ENCODE results near the gene MAP3K14. TPM values are rescaled to one million over a fixed set of nuclear protein-coding genes. Genes with fewer than 3 reads are reported as not detected.
"Not testable (repeated sequence)": the region's sequence is repeated elsewhere in the genome, so short reads cannot be mapped to it uniquely, and the experiment has no call there.

The MAP3K14 gene
- total RNA-seq, 8 experiments from 2014 or later: 1.4 to 5.0 (median 3.2) TPM

DNA sequence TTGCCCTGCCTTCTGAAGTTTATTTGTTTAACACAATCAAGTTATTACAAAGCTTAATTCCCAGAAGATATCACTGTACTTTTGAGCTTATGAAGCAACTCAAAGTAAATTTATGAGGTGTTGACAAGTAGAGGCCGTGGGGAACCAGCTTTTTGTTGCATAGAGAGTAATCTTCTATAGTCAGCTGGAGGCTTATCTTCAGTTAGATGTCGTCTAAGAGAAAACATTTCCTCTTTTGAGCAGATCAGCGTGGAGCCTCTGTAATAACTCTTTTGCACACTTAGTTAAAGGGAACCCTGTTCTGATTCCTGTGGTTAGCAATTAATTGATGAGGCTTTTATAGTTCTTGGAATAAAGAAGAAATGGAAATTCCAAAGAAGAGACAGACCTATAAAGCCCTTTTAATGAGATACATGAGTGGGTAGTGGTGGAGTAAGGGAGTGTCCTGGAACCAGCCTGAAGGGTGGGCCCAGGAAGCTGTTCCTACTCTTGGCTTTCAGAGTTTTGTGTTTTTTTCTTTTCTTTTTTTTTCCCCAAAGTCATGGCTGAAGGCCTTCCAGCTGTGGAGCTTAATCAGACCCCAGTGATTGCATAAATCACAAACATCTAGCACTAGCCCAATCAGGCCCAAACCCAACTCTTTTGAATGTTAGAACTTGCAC, 28.9 kb upstream of the MAP3K14 start:
- ATAC-seq (replicated peaks in 6 of 8): peak in 4 of 8 experiments; percentile 57 to 66 (median 62)
- WGBS, 10 experiments: 0 to 82% (median 25%) methylated on average over 1 to 3 of the region's 3 CpGs; no CpG with 5 or more reads in 3 of the 10 experiments
- in situ Hi-C loops (cut with MboI; ENCODE audit: low pct_unique_long_range_greater_than_20kb in 2 of 9, low sequenced_read_pairs in 9 of 9, unreplicated experiment in 9 of 9): no loop called here
- H3K4me1 ChIP-seq (replicated peaks in 1 of 2): peaks cover 3 to 7% of the 10 kb centered on the region in 2 donors
- no peak overlapping the region for H3K27ac ChIP-seq
- no peak overlapping the region for H3K4me3 ChIP-seq

DNA sequence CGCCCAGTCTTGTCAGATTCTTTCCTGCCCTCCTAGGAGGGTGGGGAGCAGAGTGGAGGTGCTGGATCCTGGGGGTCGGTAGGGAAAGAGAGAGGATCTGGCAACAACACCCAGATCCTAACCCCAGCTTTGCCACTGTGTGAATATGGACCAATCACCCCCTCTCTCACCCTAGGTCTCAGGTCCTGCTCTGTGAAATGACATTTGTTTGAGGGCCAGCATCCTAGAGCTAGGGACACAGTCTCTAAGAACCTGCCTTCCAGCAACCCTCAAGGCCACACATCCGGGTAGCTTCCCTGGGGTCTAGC, 28.4 kb upstream of the MAP3K14 start:
- Histone ChIP-seq H3K4me3 (no peak overlapping the region), H3K27ac (no peak overlapping the region), H3K4me1 (replicated peaks in 1 of 2) (peaks cover 3 to 7% of the 10 kb centered on the region in 2 donors)
- no peak for ATAC-seq (replicated peaks in 6 of 8)
- in situ Hi-C loops (cut with MboI; ENCODE audit: low pct_unique_long_range_greater_than_20kb in 2 of 9, low sequenced_read_pairs in 9 of 9, unreplicated experiment in 9 of 9): no loop called here
- WGBS, 10 experiments: 0 to 75% (median 70%) methylated on average over 1 of the region's 3 CpGs; no CpG with 5 or more reads in 7 of the 10 experiments

DNA sequence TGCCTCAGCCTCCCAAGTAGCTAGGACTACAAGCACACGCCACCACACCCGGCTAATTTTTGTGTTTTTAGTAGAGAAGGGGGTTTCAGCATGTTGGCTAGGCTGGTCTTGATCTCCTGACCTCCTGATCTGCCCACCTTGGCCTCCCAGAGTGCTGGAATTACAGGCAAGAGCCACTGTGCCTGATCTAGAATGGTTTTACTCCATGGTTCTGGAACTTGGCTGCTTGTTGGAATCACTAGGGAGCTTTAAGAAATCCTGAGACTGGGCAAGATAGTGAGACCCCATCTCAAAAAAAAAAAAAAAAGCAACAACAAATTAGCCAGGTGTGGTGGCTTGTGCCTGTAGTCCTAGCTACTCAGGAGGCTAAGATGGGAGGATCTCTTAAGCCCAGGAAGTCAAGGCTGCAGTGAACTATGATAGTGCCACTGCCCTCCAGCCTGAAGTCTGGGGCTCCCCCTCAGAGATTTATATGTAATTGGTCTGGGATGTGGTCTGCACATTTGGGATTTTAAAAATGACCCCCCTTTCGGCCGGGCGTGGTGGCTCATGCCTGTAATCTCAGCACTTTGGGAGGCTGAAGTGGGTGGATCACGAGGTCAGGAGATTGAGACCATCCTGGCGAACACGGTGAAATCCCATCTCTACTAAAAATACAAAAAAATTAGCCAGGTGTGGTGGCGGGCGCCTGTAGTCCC, 27.3 kb upstream of the MAP3K14 start:
- in situ Hi-C loops (cut with MboI; ENCODE audit: low pct_unique_long_range_greater_than_20kb in 2 of 9, low sequenced_read_pairs in 9 of 9, unreplicated experiment in 9 of 9); H3K4me3 ChIP-seq; H3K4me1 ChIP-seq (replicated peaks in 1 of 2); ATAC-seq (replicated peaks in 6 of 8); H3K27ac ChIP-seq: not testable (repeated sequence)
- WGBS, 10 experiments: 70 to 100% (median 82%) methylated on average over 2 to 6 of the region's 10 CpGs; no CpG with 5 or more reads in 5 of the 10 experiments

DNA sequence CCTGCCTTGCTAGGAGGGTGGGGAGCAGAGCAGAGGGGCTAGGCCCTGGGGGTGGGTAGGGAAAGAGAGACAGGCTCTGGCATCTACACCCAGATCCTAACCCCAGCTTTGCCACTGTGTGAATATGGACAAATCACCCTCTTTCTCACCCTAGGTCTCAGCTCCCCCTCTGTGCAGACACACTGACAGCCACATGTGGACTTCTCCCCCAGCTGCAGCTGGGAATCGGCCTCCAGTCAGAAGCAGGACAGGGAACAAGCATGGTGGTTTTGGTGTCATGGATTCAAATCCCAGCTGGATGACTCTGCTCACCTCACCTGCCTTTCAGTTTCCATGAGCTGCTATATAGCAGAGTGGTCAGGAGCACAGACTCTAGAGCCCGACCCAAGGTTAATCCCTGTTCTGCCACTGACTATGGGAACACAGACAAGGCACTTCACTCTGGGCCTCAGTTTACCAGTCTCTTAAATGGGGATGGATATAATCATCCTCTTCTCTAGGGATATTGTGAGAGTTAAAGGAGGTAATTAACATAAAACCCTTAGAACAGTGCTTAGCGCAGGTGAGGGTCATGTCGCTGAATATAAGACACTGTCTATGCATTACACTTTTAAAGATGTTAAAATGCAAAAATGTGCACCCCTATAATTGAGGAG, 26.2 kb upstream of the MAP3K14 start:
- no peak for ATAC-seq (replicated peaks in 6 of 8)
- H3K4me1 ChIP-seq (replicated peaks in 1 of 2): peaks cover 3 to 7% of the 10 kb centered on the region in 2 donors
- in situ Hi-C loops (cut with MboI; ENCODE audit: low pct_unique_long_range_greater_than_20kb in 2 of 9, low sequenced_read_pairs in 9 of 9, unreplicated experiment in 9 of 9): no loop called here
- no peak overlapping the region for H3K4me3 ChIP-seq
- H3K27ac ChIP-seq: no peak overlapping the region
- 82 to 100% (median 100%) methylated on average over 1 to 3 of the region's 4 CpGs; no CpG with 5 or more reads in 3 of the 10 experiments for WGBS, 10 experiments

DNA sequence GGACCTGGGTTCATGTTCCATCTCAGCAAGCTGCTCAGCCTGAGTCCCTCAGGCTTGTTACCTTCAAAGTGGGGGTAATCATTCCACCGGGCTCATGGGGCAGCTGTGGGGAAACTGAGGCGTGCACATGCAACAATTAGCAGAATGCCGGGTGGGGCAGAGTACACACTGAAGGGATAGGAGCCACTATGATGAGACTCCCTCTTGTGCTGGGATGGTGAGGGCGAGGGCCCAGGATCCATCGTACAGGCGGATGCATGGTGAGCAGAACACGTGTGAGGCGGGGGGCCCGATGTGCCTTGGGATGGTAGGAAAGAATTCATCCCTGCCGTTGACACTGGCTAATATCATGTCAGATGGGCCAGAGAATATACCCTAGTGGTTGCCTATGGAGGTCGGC, 25.5 kb upstream of the MAP3K14 start:
- ATAC-seq (replicated peaks in 6 of 8): no peak
- 91 to 100% (median 98%) methylated on average over 1 to 7 of the region's 11 CpGs; no CpG with 5 or more reads in 4 of the 10 experiments for WGBS, 10 experiments
- Histone ChIP-seq H3K4me3 (no peak overlapping the region), H3K27ac (no peak overlapping the region), H3K4me1 (replicated peaks in 1 of 2) (peaks cover 3 to 7% of the 10 kb centered on the region in 2 donors)
- in situ Hi-C loops (cut with MboI; ENCODE audit: low pct_unique_long_range_greater_than_20kb in 2 of 9, low sequenced_read_pairs in 9 of 9, unreplicated experiment in 9 of 9): no loop called here

DNA sequence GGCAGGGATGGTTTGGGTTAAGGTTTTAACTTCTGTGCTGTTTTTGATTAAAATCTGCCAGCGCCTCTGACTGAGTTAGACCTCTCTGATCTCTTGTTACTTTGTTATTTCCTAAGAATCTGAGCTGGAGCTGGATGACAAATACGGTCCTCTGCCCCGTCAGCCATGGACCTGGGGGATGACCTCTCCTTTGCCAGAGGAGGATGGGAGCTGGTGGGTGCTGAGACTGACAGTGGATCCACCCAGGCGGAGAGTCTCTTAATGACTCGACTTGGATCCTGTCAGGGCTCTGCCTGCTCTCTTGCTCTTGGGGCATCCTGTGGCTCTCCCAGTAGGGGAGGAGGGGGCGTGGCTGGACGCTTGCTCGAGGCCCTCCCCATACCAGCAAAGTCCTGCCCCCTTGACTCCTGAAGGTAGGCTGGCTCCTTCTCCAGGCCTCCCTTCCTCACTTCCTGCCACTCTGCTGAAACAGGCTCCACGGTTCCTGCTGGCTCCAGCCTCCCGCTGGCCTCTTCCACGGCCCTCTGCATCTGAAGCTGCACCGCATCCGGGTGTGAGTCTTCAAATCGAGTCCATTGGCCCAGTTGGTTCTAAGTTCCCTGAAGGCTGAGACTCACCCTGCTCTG, 24.8 kb upstream of the MAP3K14 start:
- Histone ChIP-seq H3K4me3 (no peak overlapping the region), H3K4me1 (replicated peaks in 1 of 2) (peaks cover 3 to 7% of the 10 kb centered on the region in 2 donors), H3K27ac (no peak overlapping the region)
- in situ Hi-C loops (cut with MboI; ENCODE audit: low pct_unique_long_range_greater_than_20kb in 2 of 9, low sequenced_read_pairs in 9 of 9, unreplicated experiment in 9 of 9): no loop called here
- ATAC-seq (replicated peaks in 6 of 8): peak; percentile 74 to 94 (median 84)
- 0 to 100% (median 39%) methylated on average over 1 to 7 of the region's 14 CpGs; no CpG with 5 or more reads in 2 of the 10 experiments for WGBS, 10 experiments

DNA sequence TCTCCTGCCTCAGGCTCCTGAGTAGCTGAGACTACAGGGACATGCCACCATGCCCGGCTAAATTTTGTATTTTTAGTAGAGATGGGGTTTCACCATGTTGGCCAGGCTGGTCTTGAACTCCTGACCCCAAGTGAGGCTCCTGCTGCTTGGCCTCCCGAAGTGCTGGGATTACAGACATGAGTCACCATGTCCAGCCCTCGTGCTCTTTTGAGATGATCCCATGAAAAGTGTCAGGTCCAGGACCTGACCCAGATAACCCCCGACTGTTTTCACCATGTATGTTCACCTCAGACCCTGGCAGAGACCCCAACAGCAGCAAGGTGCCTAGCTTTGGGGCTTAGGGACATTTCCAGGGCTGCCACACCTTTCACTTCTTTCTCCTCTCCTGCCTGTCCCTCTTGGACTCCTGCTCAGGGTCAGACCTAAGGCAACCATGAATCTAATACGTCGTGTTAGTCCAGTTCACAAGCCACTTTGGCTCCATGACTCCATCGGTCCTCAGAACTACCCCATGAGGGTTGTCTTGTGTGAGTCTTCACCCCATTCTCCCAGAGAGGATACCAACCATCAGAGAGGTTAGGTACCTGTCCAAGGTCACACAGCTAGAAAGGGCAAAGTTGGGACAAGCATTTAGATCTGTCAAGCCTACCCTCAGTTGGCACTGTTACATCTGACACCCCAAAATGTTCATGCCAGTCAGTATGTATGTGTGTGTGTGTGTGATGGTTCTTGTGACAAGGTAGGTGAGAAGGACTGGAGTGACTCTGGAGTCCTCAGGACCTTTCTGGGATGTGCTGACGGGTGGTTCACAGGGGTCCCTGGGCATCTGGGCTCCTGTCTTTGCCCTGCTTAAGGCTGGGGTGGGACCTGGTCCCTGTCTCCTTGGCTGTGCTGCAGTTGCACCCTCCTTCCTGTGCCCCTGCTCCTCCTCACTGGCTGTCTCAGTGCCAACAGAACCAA, 23.1 kb upstream of the MAP3K14 start:
- 40 to 90% (median 77%) methylated on average over 1 to 5 of the region's 8 CpGs; no CpG with 5 or more reads in 1 of the 10 experiments for WGBS, 10 experiments
- in situ Hi-C loops (cut with MboI; ENCODE audit: low pct_unique_long_range_greater_than_20kb in 2 of 9, low sequenced_read_pairs in 9 of 9, unreplicated experiment in 9 of 9): no loop called here
- Histone ChIP-seq H3K4me3 (no peak overlapping the region), H3K27ac (no peak overlapping the region), H3K4me1 (replicated peaks in 1 of 2) (peaks cover 3 to 7% of the 10 kb centered on the region in 2 donors)
- no peak for ATAC-seq (replicated peaks in 6 of 8)

DNA sequence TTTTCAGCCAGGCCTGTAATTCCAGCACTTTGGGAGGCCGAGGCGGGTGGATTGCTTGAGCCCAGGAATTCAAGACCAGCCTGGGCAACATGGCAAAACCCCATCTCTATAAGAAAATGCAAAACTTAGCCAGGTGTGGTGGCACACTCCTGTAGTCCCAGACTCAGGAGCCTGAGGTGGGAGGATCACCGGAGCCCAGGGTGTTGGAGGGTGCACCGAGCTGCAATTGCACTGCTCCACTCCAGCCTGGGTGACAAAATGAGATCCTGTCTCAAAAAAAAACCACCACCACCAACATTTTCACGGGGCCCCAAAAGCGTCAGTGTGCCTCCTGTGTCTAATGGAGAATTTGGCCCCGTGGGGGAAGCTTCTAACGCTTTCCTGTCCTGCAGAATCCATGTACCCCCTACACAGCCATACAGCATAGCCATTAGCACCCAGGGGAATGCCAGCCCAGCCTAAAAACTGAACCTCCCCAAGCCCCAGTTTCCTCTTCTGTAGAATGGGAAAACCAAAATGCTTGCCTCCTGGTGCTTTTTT, 22.2 kb upstream of the MAP3K14 start:
- no peak overlapping the region for H3K4me3 ChIP-seq
- in situ Hi-C loops (cut with MboI; ENCODE audit: low pct_unique_long_range_greater_than_20kb in 2 of 9, low sequenced_read_pairs in 9 of 9, unreplicated experiment in 9 of 9): no loop called here
- no peak overlapping the region for H3K27ac ChIP-seq
- ATAC-seq (replicated peaks in 6 of 8): no peak
- WGBS, 10 experiments: 60 to 100% (median 83%) methylated on average over 1 to 7 of the region's 8 CpGs; no CpG with 5 or more reads in 4 of the 10 experiments
- peaks cover 3 to 7% of the 10 kb centered on the region in 2 donors for H3K4me1 ChIP-seq (replicated peaks in 1 of 2)

DNA sequence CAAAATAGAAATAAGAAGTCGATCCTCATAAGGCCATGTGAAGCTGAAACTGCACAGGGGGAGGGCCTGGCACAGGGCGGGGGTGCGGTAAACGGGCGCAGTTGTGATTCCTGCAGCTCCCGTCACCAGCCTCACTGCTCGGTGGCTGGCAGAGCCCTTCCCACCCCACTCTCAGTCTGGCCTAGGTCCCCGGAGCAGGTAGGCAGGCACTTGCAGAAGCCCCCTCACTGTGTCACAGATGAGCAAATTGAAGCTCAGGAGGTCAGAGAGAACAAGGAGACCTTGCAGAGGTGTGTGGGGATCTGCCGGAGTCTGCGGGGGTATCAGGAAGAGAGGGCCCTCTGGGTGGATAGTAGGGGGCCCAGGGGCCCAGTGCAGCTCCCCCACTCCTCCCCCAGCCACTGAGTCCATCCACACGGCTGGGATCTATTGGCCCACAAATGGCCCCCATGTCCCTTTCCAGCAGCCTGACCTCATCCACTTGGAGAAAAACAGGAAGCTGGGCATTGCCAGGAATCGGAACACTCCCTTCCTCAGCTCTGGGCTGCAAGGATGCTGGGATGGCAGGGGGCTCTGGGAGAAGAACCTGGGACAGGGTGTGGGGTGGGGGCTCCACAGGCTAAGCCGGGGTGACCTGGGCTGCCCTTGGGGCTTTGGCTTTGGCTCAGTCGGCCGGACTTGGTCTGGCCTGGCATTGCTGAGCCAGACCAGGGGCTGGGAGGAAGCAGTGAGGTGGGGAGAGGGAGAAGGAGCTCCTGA, 21.4 kb upstream of the MAP3K14 start:
- H3K27ac ChIP-seq: no peak overlapping the region
- in situ Hi-C loops (cut with MboI; ENCODE audit: low pct_unique_long_range_greater_than_20kb in 2 of 9, low sequenced_read_pairs in 9 of 9, unreplicated experiment in 9 of 9): no loop called here
- peaks cover 3 to 7% of the 10 kb centered on the region in 2 donors for H3K4me1 ChIP-seq (replicated peaks in 1 of 2)
- no peak overlapping the region for H3K4me3 ChIP-seq
- no peak for ATAC-seq (replicated peaks in 6 of 8)
- WGBS, 10 experiments: 20 to 100% (median 86%) methylated on average over 1 to 5 of the region's 15 CpGs; no CpG with 5 or more reads in 5 of the 10 experiments

DNA sequence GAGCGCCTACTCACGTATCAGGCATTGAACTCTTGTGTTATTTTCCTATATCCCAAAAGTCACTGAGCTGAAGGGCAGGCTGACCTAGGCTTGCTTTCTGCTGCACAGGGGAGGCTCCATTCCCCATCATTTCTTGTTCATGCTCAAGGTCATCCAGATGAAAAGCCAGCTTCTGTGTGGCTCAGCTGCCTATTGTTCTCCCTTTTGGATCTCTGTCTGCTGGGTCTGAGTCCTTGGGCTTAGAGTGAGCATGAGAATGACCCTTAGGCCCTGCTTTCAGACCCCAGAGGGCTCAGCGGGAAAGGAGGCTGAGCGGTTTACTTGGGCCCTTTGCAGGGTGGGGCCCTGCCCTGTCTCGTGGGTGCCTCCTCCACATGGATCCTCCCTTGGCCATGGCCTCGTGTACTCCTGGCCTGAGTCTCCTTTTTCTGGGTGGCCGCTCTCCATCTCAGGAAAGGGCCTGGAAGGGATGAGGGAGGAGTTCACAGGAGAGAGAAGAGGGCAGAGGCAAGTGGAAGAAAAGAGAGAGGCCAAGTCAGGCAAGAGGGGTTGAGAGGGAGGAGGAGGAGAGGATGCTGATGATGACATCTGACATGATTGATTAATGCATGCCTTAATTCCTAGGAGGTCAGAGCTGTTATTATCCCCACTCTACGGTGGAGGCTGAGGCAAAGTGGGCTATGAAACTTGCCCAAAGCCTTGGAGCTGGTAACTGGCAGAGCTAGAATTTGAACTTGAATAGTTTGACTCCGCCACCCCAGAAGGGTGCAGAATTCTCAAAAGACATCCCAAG, 19.8 kb upstream of the MAP3K14 start:
- whole genome bisulfite sequencing, 10 experiments: 66 to 100% (median 83%) methylated on average over 1 to 7 of the region's 9 CpGs; no CpG with 5 or more reads in 1 of the 10 experiments
- Histone ChIP-seq H3K4me3 (no peak overlapping the region), H3K4me1 (replicated peaks in 1 of 2) (peaks cover 0 to 6% of the 10 kb centered on the region in 2 donors), H3K27ac (no peak overlapping the region)
- no peak for ATAC-seq (replicated peaks in 6 of 8)
- in situ Hi-C loops (cut with MboI; ENCODE audit: low pct_unique_long_range_greater_than_20kb in 2 of 9, low sequenced_read_pairs in 9 of 9, unreplicated experiment in 9 of 9): no loop called here

DNA sequence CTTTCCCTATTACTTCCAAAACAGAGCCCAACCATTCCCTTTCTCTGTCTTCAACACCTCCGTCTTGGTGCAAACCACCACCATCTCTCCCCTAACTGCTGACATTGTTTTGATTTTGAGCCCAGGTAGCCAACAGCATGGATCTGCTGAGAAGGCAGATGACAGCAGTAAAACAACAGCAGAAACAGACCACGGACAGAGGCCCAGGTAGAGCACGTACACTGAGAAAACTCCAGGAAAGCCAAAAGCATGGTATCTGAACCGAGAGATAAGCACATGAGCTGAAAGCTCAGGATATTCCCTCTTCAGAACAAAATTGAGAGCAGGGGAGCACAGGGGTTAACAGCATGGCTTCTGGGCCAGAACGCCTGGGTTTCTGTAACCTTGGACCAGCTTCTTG, 18.9 kb upstream of the MAP3K14 start:
- ATAC-seq (replicated peaks in 6 of 8): no peak
- H3K27ac ChIP-seq: no peak overlapping the region
- peaks cover 0 to 4% of the 10 kb centered on the region in 2 donors for H3K4me1 ChIP-seq (replicated peaks in 1 of 2)
- WGBS, 10 experiments: 79 to 100% (median 89%) methylated on average over 1 to 5 of the region's 5 CpGs; no CpG with 5 or more reads in 2 of the 10 experiments
- no peak overlapping the region for H3K4me3 ChIP-seq
- in situ Hi-C loops (cut with MboI; ENCODE audit: low pct_unique_long_range_greater_than_20kb in 2 of 9, low sequenced_read_pairs in 9 of 9, unreplicated experiment in 9 of 9): no loop called here

Measured in motor neuron (in vitro differentiated cells).